GM18951 (cell line): Measurements from ENCODE around the gene SH3RF3.
"Not testable (repeated sequence)": the region's sequence is repeated elsewhere in the genome, so short reads cannot be mapped to it uniquely, and the experiment has no call there.

Source experiments
- POLR2A ChIP-seq: IDR thresholded peaks from 4 replicates; pipeline ENCODE4 v1.6.1; 2011; ENCODE audit warnings: mild to moderate bottlenecking; ENCODE audit not compliant: insufficient read length, insufficient read depth; ENCODE audit errors: extremely low read depth
- in situ Hi-C: fragments of 300-500 bp; cut with MboI; formaldehyde crosslinking; loops from one replicate; pipeline ENCODE4 v1.12.0; 2022; ENCODE audit warnings: low sequenced_read_pairs, mixed read lengths, inconsistent platforms; ENCODE audit not compliant: unreplicated experiment

The SH3RF3 gene

DNA sequence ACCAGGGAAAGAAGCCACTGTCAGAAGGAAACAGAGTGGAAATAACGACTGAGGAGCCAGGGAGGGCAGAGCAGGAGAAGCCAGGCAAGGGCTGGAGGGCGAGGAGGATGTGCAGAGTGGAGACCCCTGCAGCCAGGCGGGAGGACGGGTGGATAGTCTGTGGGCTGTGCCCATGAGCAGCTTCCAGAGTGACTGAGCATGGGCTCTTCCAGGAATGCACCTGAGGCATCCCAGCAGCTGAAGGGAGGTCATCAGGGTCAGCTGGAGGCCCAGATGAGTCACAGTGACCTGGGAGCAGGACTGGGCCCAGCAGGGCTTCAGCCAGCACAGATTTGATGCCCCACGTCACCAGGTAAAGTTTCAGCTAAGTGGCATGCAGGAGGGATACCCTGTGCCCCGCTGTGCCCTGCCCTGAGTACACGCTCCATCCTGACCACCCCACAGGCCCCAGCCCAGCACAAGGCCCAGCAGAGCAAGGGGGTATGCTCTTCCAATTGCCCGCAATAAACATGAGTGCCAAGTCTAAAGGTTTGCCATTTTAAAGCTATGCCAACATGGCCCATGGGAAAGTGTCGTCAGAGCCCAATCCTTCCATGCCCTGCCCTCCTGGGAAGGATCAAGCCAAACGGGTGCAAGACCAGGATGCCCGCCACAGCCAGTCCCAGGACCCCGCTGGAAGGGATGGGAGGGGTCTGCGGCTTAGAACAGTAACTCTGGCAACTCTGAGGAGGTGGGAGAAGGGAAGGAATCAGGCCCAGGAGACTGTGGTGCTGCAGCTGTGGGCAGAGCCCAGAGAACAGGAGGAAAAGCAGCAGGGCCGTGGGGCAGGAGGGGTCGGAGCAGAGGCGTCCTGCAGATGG is 399.1 kb downstream of the SH3RF3 start:
- in situ Hi-C loops, result no loop called here
- no peak for TF ChIP-seq POLR2A

- in situ Hi-C loops, result no loop called here
Observed at GRCh38 chr2:109528811-109529501, 400.0 kb downstream of the SH3RF3 start.

DNA sequence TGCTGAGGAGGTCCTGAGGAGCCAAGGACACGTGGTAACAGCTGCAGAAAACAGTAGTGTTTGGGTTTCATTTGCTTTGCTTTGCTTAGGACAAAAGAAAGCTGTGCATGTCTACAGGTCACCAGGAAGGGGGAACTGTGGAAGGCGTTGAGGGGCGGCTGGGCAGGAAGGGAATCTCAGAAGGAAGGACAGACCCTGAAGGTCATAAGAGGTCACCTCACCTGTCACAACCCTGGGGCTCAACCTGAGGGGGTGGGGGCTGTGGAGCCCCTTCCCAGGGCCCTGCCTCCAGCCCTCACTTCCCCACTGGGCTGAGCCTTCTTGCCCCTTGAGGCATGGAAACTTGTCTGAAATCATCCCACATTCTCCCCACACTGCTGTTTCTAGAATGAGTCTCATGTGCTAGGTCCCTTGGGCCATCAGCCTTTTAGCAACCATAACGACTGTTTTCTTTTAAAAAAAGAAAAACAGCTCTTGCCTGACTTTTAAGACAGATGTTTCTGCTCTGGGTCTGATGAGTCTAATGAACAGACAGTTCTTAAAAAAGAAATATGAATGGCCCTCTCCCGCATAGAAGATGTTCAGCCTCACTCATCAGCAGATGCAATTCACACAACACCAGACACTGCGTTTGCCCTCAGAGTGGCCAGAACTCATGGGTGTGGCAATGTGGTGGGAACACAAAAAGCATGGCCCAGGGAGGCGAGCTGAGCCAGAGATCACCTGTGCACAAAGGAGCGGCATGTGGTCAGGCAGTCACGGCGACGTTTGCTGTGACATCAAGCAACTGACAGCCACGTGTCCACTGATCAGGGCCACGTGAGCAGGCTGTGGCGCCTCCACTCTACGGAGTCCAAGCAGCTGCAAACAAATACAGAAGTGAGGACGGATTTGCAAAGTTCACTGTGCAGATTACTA is 400.8 kb downstream of the SH3RF3 start:
- TF ChIP-seq POLR2A, result no peak
- in situ Hi-C loops, result no loop called here

More at GRCh38 chr2:109528811-109529501, 400.0 kb downstream of the SH3RF3 start:
- no peak for TF ChIP-seq POLR2A

DNA sequence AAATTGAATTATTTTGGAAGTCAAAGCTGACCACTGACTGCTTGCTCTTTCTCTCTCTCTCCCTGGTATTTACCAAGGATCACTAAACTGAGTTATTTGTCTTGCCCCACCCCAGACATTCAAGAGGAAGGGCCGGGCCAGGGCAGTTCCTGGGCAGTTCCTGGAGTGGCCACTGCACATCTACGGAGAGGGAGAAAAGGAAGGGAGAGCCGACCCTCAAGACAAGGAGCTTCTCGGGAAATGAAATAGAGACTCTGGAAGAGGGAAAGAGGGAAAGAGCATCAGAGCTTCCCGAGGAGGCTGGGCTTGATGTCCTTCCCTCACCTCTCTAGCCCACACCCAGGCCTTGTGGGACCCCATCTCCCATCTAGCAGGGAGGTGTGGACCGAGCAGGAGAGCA is 401.7 kb downstream of the SH3RF3 start:
- no peak for TF ChIP-seq POLR2A
- in situ Hi-C loops, result no loop called here

GRCh38 chr2:109531221-109531620 is 402.2 kb downstream of the SH3RF3 start:
- TF ChIP-seq POLR2A, result no peak

DNA sequence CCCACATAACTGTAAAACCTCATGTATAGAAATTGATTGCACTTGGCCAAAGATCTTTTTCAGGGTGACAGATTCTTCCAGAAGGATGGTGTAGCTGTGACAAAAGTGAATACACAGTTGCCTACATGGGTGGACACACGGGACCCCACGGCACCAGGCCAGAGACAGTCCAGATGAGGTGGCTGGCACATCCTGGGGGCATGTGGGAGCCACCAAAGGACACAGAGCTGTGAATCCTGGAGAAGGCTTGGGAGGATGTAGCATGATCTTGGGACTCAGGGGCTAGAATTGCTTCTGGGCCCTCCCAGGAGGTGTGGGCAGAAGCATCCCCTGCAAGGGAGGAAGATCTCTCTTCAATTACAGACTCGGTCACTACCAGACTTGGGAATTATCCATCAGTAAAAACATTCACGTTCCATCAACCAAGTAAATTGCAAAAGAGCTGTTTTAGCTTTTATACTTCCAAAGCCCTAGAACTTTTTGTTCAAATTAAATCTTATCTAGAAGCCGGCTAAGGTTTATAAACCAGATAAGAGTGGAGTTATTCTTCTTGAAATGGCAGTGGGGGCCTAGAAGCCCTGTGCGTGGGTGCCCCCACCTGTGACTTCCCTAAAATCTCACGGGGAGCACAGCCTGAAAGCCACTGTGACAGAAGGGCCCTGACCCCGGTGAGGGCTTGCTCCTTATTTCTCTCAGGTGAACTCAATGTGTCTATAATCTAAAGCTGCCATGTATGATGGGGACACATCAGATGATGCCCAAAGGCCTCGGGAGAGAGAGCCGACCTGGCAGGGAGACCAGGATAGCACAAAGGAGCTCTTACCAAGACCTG is 403.1 kb downstream of the SH3RF3 start:
- no peak for TF ChIP-seq POLR2A
- in situ Hi-C loops, result no loop called here

More at GRCh38 chr2:109531221-109531620, 402.2 kb downstream of the SH3RF3 start:
- in situ Hi-C loops, result no loop called here

GRCh38 chr2:109532728-109533076 is 403.7 kb downstream of the SH3RF3 start:
- no peak for TF ChIP-seq POLR2A

DNA sequence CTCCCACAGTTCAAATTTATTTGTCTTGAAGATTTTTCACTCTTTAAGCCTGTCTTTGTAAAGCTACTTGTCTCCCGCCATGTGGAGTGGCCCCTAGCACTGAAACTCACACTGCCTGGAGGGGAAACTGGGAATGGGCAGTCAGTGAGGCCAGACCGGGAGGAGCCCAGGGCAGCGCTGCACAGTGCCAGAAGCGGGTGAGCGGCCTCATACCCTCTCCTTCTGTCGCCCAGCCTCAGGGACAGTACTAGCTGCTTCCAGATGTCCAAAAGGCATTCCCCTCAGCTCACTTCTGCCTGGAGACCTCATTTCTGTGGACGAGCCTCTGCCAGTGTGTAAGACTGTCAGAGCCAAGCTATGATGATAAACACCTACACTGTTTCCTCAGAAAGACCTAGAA is 404.8 kb downstream of the SH3RF3 start:
- in situ Hi-C loops, result no loop called here

More at GRCh38 chr2:109532728-109533076, 403.7 kb downstream of the SH3RF3 start:
- in situ Hi-C loops, result no loop called here

DNA sequence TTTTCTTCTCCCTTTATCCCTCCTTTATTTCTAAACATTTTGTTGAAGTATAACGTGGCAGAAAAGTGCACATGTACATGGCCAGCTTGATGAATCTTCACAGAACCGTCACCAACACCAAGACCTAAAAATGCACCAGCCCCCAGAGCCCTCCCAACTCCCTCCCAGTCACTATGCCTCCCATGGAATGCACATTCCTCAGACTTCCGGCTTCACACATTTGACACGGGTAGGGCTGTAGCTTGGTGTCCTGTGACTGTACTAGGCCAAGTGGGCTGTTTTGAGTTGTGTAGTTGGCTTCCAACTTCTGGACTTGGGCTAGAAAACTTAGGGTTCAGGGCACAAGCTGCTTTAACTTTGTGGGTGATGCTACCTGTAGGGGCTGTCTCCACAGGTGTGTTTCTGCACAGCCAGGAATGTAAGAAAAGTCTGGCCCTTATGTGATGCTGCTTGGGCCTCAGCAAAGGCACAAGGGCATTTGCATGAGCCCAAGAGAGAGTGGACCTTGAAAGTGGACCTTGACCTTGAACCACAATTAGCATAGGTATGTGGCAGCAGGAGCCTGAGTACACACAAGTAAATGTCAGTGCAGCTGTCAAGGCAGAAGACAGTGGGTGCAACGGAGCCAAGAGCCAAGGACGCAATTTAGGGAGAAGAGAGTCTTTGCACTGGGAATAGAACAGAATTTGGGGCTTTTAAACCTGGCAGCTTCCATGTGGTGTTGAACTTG is 406.4 kb downstream of the SH3RF3 start:
- no peak for TF ChIP-seq POLR2A
- in situ Hi-C loops, result no loop called here

More for the DNA sequence above, 404.8 kb downstream of the SH3RF3 start:
- TF ChIP-seq POLR2A, result no peak

DNA sequence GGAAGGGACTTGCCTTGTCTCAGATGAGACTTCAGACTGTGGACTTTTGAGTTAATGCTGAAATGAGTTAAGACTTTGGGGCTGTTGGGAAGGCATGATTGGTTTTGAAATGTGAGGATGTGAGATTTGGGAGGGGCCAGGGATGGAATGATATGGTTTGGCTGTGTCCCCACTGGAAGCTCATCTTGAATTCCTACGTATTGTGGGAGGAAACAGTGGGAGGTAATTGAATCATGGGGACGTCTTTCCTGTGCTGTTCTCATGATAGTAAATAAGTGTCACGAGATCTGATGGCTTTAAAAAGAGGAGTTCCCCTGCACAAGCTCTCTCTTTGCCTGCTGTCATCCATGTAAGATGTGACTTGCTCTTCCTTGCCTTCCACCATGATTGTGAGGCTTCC is 407.6 kb downstream of the SH3RF3 start:
- in situ Hi-C loops, result not testable (repeated sequence)

- no peak for TF ChIP-seq POLR2A
- in situ Hi-C loops, result no loop called here
Observed at GRCh38 chr2:109537565-109538222, 408.7 kb downstream of the SH3RF3 start.
